Measurements from ENCODE around the gene HECTD1. TPM values are rescaled to one million over a fixed set of nuclear protein-coding genes. Genes with fewer than 3 reads are reported as not detected.
"Not testable (repeated sequence)": the region's sequence is repeated elsewhere in the genome, so short reads cannot be mapped to it uniquely, and the experiment has no call there.

The HECTD1 gene
- total RNA-seq, 1 donor from 2014 or later, result 291 TPM

- FAIRE-seq (no peak), DNase-seq (ENCODE audit: low read depth) (peak; percentile 40)
Measured at GRCh38 chr14:31096255-31096654, 111.3 kb downstream of the HECTD1 start.

DNA sequence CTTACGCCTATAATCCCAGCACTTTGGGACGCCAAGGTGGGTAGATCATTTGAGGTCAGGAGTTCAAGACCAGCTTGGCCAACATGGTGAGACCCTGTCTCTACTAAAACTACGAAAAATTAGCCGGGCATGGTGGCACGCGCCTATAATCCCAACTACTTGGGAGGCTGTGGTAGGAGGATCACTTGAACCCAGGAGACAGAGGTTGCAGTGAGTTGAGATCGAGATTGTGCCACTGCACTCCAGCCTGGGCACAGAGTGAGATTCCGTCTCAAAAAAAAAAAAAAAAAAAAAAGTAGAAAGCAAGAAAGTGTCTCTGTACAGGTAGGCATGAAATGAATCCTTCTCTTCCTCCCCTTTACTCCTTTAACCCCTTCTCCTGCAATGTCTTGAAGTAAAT is 111.8 kb downstream of the HECTD1 start:
- not testable (repeated sequence) for H3K27me3 ChIP-seq (ENCODE audit: control insufficient read depth, insufficient read depth, low read length); H3K4me3 ChIP-seq (ENCODE audit: low read depth, low read length); DNase-seq (ENCODE audit: low read depth); FAIRE-seq; H3K36me3 ChIP-seq (ENCODE audit: control insufficient read depth, insufficient read depth, low read length)

More at GRCh38 chr14:31096255-31096654, 111.3 kb downstream of the HECTD1 start:
- H3K4me3 ChIP-seq (ENCODE audit: low read depth, low read length), result no peak overlapping the region
- no peaks in the 10 kb centered on the region for H3K27me3 ChIP-seq (ENCODE audit: control insufficient read depth, insufficient read depth, low read length)
- TF ChIP-seq CTCF (IDR thresholded peaks at IDR 0.05; ENCODE audit: insufficient read depth, low read length, severe bottlenecking), result no peak
- H3K36me3 ChIP-seq (ENCODE audit: control insufficient read depth, insufficient read depth, low read length), result peaks cover 7% of the 10 kb centered on the region

- H3K36me3 ChIP-seq (ENCODE audit: control insufficient read depth, insufficient read depth, low read length); FAIRE-seq; DNase-seq (ENCODE audit: low read depth); H3K4me3 ChIP-seq (ENCODE audit: low read depth, low read length); H3K27me3 ChIP-seq (ENCODE audit: control insufficient read depth, insufficient read depth, low read length): not testable (repeated sequence)
Measured at GRCh38 chr14:31093884-31094839, 113.4 kb downstream of the HECTD1 start.

DNA sequence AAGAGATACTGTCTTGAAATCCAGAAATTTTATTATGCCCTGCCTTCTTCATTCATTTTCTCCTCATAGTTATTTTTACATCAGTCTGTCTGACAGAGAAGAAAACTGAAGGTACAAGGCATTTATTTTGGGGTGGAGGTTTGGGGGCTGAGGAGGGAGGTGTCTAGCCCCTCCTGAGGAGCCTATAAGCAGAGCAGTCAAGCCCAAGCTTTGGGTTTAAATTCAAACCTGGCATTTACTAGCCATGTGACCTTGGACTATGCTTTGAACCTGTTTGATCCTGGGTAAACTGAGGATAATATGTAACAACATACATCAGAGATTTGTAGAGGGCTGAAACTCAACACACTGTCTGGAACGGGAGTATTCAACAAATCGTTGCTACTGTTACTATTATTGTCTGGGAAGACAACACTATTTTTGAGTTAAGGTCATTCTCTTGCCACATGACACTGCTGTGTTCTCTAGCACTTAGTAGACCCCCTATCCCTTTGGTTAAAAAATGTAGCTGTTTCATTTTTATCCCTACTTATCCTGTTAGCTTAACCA is 115.4 kb downstream of the HECTD1 start:
- DNase-seq (ENCODE audit: low read depth) (no peak), FAIRE-seq (no peak)
- H3K27me3 ChIP-seq (ENCODE audit: control insufficient read depth, insufficient read depth, low read length), result no peaks in the 10 kb centered on the region

GRCh38 chr14:31090883-31091764 is 116.5 kb downstream of the HECTD1 start:
- Histone ChIP-seq H3K36me3 (ENCODE audit: control insufficient read depth, insufficient read depth, low read length) (no peaks in the 10 kb centered on the region), H3K27me3 (ENCODE audit: control insufficient read depth, insufficient read depth, low read length) (no peaks in the 10 kb centered on the region), H3K4me3 (ENCODE audit: low read depth, low read length) (no peak overlapping the region)
- DNase-seq (ENCODE audit: low read depth), result peak; percentile 93
- TF ChIP-seq CTCF (IDR thresholded peaks at IDR 0.05; ENCODE audit: insufficient read depth, low read length, severe bottlenecking), result no peak
- peak; percentile 40 for FAIRE-seq

More for the DNA sequence above, 115.4 kb downstream of the HECTD1 start:
- H3K36me3 ChIP-seq (ENCODE audit: control insufficient read depth, insufficient read depth, low read length), result no peaks in the 10 kb centered on the region
- no peak overlapping the region for H3K4me3 ChIP-seq (ENCODE audit: low read depth, low read length)
- no peak for TF ChIP-seq CTCF (IDR thresholded peaks at IDR 0.05; ENCODE audit: insufficient read depth, low read length, severe bottlenecking)

DNA sequence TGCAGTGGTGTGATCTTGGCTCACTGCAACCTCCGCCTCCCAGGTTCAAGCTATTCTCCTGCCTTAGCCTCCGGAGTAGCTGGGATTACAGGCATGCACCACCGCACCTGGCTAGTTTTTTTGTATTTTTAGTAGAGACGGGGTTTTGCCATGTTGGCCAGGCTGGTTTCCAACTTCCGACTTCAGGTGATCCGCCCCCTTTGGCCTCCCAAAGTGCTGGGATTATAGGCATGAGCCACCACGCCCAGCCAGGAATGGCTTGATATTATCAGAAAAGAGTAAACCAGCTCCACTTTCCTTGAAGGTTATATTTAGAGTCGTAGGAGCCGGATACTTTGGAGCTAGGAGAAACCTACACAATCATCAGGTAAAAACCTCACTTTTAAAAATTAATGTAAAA is 121.1 kb downstream of the HECTD1 start:
- not testable (repeated sequence) for H3K27me3 ChIP-seq (ENCODE audit: control insufficient read depth, insufficient read depth, low read length); DNase-seq (ENCODE audit: low read depth); FAIRE-seq; H3K4me3 ChIP-seq (ENCODE audit: low read depth, low read length); H3K36me3 ChIP-seq (ENCODE audit: control insufficient read depth, insufficient read depth, low read length)

GRCh38 chr14:31085027-31085426 is 122.6 kb downstream of the HECTD1 start:
- DNase-seq (ENCODE audit: low read depth), result no peak
- H3K36me3 ChIP-seq (ENCODE audit: control insufficient read depth, insufficient read depth, low read length), result no peaks in the 10 kb centered on the region
- no peak for FAIRE-seq
- no peak for TF ChIP-seq CTCF (IDR thresholded peaks at IDR 0.05; ENCODE audit: insufficient read depth, low read length, severe bottlenecking)
- no peaks in the 10 kb centered on the region for H3K27me3 ChIP-seq (ENCODE audit: control insufficient read depth, insufficient read depth, low read length)
- H3K4me3 ChIP-seq (ENCODE audit: low read depth, low read length), result no peak overlapping the region
